Right lobe of liver (tissue), 4 donors: ENCODE results near the gene HIRA.

Source experiments
- CTCF ChIP-seq, 4 donors: fragments of 200-600 bp in 3 of 4; fragments of 450-650 bp in 1 of 4; IDR thresholded peaks; one replicate each; pipeline versions ENCODE4 v1.5.1 to v1.8.0; 2016 to 2022; ENCODE audit warnings: antibody characterized with exemption in 4 of 4, mild to moderate bottlenecking in 2 of 4
- POLR2A ChIP-seq: fragments of 450-650 bp; IDR thresholded peaks from one replicate; pipeline ENCODE4 v1.6.1; 2017; ENCODE audit warnings: antibody characterized with exemption, mild to moderate bottlenecking
- donor health status: DM: no; HTN: no; CAD: no.
- donor health status: DM: no; HTN: no; CAD: no.
- donor health status: DM: no; HTN: yes; CAD: no.

- no peak for TF ChIP-seq POLR2A
- TF ChIP-seq CTCF (IDR thresholded peaks at IDR 0.05) = no peak
These were observed 33.8 kb downstream of the HIRA start for GRCh38 chr22:19397734-19398104.
